GM18867 (cell line): ENCODE data around the gene AMZ2.
A peak's percentile ranks its signal among the peaks of the same experiment; 100 is the strongest.
"Not testable (repeated sequence)": the region's sequence is repeated elsewhere in the genome, so short reads cannot be mapped to it uniquely, and the experiment has no call there.

Experiments
- ATAC-seq: cut with Tn5 transposase; IDR thresholded peaks from one replicate; pipeline ENCODE4 v1.9.1; 2021; ENCODE audit warnings: mild to moderate bottlenecking, moderate library complexity; ENCODE audit not compliant: unreplicated experiment

AMZ2 gene

DNA sequence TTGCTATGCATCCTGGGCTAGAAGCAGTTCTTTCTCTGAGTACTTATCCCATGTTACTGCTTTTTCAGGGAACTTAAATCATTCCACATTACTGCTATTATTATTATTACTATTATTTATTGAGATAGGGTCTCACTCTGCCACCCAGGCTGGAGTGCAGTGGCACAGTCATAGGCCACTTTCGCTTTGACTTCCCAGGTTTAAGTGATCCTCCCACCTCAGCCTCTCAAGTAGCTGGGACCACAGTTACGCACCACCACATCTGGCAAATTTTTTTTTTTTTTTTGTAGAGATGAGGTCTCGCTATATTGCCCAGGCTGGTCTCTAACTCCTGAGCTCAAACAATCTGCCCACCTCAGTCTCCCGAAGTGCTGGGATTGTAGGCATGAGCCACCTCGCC is 28.4 kb upstream of the AMZ2 start:
- not testable (repeated sequence) for ATAC-seq

DNA sequence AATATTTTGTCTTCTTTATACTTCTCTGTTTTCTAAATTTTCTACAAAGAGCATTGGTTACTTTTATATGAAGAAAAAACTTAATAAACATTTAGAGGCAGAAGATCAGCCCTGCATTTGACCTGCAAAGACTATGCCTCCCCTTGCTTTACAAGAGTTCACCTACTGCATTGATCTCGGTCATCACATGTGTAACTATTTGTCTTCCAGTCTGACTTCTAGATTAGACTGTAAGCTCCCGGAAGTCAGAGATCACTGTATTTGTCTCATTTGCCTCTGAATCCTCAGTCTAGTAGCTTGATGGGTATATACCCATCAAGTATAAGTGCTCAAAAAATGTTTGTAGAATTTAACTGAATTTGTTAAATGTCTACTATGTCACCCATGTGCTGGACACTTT is 27.7 kb upstream of the AMZ2 start:
- ATAC-seq, result not testable (repeated sequence)

DNA sequence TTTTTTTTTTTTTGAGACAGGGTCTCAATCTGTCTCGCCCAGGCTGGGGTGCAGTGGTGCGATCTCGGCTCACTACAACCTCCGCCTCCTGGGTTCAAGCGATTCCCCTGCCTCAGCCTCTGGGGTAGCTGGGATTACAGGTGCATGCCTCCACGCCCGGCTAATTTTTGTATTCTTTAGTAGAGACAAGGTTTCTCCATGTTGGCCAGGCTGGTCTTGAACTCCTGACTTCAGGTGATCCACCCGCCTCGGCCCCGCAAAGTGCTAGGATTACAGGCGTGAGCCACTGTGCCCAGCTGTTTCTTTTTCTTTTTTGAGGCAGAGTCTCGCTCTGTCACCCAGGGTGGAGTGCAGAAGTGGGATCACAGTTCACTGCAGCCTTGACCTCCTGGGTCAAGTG is 27.1 kb upstream of the AMZ2 start:
- ATAC-seq, result not testable (repeated sequence)

DNA sequence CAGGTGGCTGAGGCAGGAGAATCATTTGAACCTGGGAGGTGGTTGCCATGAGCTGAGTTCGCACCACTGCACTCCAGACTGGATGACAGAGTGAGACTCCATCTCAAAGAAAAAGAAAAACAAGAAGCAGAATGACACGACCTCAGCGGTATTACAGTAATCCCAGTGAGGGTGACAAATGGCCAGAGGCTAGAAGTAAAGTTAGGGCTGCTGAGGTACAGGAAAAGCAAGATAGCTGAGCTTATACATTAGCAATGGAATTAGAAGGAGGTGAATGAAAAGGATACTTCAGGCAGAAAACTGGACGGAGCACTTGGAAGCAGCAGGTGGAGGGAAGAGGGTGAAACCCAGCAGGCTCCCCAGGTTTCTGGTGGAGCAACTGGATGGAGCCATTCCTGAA is 26.1 kb upstream of the AMZ2 start:
- no peak for ATAC-seq

DNA sequence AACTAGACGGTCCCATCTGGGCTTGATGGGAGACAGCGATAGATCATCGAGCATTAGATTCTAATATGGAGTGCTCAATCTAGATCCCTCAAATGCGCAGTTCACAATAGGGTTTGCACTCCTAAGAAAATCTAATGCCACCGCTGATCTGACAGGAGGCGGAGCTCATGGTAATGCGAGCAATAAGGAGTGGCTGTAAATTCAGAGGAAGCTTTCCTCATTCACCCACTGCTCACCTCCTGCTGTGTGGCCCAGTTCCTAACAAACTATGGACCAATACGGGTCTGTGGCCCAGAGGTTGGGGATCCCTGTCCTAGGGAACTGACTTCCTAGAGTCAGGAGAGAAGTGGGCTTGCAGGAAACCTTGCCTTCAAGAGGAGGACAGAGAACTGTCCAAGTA is 25.2 kb upstream of the AMZ2 start:
- no peak for ATAC-seq

DNA sequence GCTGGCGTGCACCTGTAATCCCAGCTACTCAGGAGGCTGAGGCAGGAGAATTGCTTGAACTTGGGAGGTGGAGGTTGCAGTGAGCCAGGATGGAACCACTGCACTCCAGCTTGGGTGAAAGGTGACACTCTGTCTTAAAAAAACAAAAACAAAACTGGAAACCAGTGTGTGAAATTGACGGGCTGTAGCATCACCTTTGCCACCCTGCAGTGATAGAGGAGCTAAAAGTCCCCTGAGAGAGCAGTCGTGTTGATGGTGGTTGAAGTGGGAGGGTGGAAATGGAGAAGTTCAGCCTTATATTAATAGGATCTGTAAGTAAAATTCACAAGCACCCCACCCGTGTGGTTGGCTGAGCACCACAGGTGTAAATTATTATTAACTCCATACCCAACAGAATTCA is 22.8 kb upstream of the AMZ2 start:
- peak; percentile 71 for ATAC-seq

DNA sequence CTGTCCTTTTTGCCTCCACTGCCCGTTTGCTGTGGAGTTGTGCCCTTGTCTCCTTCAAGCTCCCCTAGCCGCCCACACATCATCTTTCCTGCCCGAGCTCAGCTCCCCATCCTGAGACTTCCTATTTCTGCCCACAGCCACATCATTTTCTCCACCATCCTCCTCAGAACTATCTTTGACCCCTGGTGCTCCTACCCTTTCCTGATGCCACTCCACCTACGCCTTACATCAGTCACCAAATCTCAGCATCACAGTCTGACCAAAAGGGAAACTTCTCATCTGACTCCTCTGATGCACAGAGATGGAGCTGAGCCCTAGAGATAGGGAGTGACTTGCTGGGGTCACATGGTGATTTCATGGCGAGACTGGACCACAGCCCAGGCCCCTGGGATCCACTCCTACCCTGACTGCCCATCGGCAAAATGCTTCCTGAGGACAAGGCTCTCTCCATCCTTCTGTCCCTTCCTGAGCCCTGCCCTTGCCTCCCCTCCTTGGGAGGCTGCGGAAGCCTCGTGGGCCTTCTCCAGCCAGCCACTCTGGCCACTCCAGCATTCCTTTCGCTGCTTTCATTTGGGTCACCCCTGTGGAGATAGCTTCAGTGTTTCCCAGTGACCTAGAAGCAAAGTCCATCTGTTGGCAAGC is 19.7 kb upstream of the AMZ2 start:
- not testable (repeated sequence) for ATAC-seq

DNA sequence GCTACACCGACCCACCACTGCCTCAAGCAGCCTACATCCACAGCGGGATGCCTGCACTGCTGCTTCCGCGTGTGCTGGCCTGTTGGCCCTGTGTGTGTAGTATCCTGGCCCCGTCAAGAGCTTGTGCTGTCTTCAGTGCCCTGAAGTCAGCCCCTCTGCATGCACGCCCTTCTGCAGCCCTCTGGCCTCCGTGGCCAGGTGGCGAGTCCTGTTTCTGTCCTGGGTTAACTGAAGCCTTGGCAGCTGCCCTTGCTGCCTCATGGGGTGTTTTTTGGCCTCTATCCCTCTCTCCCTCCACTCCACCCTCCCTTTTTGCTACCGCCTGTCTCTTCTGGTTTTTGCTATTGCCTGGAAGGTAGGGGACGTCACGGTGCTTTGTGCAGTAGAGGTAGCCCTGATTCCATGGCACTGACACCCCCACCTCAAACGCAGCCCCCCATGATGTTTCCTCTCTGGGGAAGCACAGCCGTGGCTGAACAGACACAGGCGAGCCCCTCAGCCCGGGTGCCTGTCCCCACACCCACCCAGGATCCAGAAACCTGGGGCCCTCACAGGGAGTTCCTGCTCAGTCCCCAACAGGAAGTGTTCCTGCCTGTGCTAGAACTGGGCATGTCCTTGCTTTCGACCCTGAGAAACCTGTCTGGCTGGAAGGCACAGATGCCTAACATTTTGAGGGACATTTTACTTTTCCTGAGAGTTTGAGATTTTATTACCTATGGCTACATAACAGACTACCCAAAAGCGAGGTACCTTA is 18.8 kb upstream of the AMZ2 start:
- no peak for ATAC-seq

DNA sequence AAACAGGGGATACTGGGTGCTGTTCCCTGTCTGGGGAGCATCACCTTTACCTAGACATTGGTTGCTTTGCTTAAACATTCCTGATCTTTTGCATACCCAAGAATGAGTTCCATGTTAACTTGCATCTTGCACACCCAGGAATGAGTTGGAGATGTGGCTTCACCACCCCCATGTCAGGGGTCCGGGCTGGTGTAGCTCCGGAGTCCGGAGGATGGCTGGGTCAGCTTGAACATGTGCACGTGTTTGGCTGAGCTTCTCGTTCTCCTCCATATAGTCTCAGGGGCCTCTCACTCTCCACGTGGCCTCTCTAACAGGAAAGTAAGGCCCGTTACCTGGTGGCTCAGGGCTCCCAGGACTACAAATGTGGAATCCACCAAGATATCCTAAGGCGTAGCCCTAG is 18.2 kb upstream of the AMZ2 start:
- no peak for ATAC-seq

DNA sequence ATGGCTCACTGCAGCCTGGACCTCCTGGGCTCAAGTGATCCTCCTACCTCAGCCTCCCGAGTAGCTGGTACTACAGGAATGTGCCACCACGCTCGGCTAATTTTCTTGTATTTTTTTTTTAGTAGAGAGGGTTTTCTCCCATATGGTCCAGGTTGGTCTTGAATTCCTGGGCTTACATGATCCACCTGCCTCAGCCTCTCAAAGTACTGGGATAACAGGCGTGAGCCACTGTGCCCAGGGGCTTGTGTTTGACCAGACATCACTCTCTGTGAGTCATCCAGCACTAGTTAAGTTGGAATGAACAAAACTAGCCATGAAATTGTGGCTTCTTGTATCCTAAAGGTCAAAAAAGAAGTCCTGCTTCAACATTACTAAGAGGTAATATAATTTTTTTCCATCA is 16.7 kb upstream of the AMZ2 start:
- ATAC-seq, result not testable (repeated sequence)

DNA sequence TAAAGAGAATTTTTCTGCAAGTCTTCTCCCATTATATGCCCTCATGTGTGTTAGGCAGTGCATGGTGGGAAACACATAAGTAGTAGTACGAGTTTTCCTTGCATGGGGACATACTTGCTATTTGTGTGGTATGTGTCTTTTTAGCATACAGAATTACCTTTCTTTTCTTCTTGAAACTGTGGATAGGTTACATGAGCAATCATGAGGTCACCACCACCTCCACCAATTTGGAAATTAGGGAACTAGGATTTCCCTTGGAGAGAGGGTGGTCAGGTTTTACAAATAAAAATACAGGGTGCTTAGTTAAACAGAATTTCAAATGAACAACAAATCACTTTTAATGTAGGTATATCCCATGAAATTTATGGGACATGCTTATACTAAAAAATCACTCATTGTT is 16.3 kb upstream of the AMZ2 start:
- ATAC-seq, result no peak

DNA sequence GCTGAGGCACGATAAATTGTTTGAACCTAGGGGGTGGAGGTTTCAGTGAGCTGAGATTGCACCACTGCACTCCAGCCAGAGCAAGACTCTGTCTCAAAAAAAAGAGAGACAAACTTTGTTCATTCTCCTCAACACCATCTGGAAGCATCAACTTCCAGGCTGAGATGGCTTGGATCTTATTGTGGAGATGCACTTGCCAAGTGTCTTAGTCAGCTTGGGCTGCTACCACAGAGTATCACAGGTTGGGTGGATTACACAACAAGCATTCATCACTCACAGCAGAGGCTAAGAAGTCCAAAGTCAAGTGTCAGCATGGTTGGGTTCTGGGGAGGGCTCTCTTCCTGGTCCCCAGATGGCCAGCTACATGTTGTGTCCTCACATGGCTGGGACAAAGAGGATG is 15.1 kb upstream of the AMZ2 start:
- not testable (repeated sequence) for ATAC-seq

DNA sequence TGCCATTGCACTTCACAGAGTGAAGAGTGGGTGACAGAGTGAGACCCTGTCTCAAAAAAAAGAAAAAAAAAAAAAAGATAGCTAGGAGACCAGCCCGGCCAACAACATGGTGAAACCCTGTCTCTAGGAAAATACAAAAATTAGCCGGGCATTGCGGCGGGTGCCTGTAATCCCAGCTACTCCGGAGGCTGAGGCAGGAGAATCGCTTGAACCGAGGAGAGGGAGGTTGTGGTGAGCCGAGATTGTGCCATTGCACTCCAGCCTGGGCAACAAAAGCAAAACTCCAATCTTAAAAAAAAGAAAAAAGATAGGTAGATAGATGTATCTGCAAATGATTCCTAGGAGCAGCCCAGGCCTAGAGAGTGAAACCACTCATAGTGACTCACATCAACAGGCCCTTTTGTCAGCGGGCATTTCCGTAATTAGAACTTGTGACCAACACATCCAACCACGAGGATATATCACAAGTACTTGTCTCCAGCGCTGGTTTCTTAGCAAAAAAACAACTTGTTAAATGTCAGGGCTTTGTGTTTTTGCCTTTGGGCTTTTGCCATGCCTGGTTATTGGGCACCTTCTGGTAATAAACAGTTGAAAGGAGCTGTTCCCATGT is 13.0 kb upstream of the AMZ2 start:
- ATAC-seq, result peak; percentile 45

DNA sequence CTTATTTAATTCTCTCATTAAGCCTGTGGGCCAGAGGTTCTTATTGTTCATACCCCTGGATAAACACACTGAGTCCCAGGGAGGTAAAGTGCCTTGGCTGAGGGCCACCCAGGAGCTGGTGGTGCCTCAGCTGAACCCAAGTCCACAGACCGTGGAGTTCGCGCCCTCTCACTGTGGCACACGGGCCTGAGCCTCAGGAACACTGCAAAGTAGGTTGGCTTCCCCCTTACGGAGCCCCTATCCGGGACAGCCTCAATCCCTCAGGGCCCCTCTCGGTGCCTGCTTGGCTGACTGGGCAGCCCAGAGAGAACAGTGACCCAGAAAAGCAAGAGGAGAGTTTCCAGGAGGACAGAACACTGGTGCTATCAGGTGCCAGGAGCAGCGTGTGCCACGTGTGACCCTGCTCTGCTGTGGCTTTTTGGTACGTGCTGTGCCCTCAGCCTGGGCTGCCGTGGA is 12.5 kb upstream of the AMZ2 start:
- ATAC-seq, result not testable (repeated sequence)

DNA sequence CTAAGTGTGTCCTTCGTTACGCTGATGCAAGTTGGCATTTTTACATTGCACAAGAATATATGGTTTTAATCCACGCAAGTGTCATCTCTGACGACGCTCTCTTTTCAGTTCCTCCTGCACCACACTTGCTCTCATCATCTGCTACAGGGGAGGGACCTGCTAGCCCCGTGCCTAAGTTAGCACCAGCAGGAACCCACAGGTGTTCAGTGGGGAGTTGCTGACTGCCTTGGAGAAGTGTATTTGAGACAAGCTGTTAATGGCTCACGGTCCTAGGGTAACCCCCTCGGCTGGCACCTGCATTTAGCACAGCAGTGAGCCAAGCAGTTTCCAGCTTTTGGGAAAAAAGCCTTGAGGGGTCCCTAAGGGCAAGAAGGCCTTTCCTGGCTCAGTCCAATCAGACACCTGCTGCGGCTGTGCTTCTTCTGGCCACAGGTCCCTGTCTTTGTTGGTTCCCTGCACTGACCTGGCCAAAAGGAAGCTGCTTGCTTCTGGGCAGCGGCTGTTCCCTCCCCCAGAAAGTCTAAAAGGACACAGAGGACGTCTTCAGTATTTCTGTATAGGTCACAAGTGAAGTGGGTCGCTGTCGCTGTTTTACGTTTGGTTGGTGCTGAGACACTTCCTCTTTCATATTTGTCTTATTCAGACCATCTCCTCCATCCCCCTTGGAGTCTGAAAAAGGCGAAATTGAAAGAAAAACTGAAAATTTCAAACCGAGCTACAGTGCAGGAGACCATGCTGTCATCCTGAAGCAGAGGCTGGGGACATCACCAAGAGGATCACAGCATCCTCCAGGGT is 10.3 kb upstream of the AMZ2 start:
- peak; percentile 70 for ATAC-seq

DNA sequence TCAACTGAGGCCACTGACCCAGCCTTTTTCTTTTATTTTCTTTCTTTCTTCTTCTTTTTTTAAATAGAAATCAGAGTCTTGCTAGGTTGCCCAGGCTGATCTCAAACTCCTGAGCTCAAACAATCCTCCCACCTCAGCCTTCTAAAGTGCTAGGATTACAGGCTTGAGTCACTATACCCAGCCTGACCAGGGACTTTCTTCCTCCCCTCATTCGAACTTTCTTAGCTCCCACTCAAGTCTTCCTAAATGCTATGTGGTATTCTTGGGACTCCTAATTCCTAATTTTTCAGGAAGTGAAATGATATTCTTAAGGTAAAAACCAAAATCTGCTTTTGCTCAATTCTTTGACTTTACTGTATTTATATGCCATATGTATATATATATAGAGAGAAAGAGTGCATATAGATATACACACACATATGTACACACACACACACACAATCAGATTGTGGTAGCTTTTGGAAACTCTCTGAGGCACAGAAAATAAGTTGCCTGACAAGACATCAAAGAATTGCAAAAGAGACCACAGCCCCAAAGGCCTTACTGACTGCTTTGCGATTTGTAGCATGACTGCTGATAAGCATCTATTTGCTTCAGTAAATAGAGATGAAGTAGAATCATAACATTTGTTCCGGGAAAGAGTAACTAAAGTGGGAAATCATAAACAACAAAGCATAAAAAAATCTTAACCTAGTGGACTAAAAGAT is 9.5 kb upstream of the AMZ2 start:
- ATAC-seq, result peak; percentile 1

DNA sequence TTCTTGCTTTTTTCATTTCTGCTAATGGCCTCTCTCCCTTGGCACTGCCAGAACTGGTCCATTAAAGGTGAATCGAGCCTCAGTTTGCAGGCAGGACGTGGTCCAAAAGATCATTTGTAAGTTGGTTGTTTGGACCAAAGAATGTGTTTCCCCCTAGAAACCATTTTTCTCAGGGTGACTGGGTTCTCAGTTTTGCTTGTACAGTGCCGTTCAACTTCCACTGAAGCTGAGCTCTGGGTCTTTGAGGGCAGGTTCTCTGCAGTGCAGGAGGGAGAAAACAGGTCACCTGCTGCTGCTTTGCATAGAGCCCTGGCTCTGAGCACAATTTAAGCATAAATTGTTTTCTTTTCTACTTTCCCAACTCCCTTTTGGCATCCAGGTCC is 9.0 kb upstream of the AMZ2 start:
- ATAC-seq, result peak; percentile 30

DNA sequence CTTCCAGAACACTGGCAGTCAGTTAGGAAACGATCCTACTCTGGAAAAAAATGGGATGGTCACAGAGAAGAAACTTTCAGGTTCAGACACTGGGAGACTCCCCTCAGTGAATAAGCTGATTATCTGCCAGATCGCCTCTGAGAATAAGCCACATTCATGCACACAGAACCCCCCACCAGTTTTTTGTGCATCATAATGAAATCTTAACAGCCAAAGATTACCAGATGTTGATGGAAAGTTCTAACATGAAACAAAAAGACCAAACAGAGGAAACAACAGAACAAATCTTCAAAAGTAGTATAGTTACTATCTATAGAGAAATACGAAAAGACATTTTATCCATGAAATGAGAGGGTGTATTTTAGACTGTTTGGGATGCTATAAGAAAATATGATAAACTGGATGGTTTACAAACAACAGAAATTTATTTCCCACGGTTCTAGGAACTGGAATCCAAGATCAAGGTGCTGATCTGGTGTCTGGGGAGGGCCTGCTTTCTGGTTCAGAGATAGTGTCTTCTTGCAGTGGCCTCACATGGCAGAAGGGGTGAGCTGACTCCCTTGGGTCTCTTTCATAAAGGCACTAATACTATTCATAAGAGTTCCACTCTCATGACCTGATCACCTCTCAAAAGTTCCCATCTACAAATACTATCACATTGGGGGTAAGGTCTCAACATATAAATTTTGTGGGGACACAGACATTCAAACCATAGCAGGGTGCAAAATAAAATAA is 8.0 kb upstream of the AMZ2 start:
- ATAC-seq, result no peak

DNA sequence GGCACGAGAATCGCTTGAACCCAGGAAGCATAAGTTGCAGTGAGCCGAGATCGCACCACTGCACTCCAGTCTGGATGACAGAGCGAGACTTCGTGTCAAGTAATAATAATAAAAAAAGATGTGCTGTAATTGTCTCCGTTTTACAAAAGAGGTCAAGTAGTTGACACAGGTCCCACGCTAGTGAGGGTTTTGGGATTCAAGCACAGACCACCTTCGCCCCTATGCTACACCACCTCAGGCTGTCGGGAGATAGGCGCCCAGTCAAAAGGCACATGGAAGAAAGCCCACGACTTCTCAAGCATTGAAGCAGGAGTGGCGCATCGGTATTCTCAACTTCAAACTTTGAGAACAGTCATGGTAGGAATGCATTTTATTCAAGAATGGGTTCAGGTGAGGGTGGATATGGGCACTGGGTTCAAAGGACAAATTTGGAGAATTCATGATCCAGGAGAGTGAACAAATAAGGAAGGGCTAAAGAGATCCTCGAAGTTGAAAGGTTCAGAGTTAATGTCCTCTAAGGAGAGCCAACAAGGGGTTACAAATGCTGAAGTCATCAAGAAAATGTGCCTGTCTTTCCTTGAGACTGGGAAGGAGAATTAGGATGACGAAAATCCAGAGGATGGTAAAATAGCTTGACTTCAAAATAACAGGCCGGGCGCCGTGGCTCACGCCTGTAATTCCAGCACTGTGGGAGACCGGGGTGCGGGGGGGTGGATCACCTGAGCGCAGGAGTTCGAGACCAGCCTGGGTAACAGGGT is 1.4 kb upstream of the AMZ2 start:
- no peak for ATAC-seq
